Measurements from ENCODE around the gene DIP2C. TPM values are rescaled to one million over a fixed set of nuclear protein-coding genes. Genes with fewer than 3 reads are reported as not detected.
"Not testable (repeated sequence)": the region's sequence is repeated elsewhere in the genome, so short reads cannot be mapped to it uniquely, and the experiment has no call there.

DIP2C gene
- total RNA-seq, 1 experiment from 2014 or later: 5.0 TPM

GRCh38 chr10:716821-717220 lies 27.4 kb upstream of the DIP2C start:
- H3K36me3 ChIP-seq: no peaks in the 10 kb centered on the region
- no peak for DNase-seq
- H3K4me3 ChIP-seq: no peak overlapping the region
- H3K27me3 ChIP-seq: no peaks in the 10 kb centered on the region
- 0 out of 2 replicates have a peak, but pooled peaks cover 3% of the 10 kb centered on the region for H3K9me3 ChIP-seq (replicated peaks)
- no peak overlapping the region for H3K27ac ChIP-seq
- no peaks in the 10 kb centered on the region for H3K4me1 ChIP-seq

- H3K27me3 ChIP-seq: no peaks in the 10 kb centered on the region
- H3K36me3 ChIP-seq: no peaks in the 10 kb centered on the region
- DNase-seq: no peak
- no peak overlapping the region for H3K27ac ChIP-seq
- H3K4me1 ChIP-seq: no peaks in the 10 kb centered on the region
- no peak overlapping the region for H3K4me3 ChIP-seq
- 0 out of 2 replicates have a peak, but pooled peaks cover 3% of the 10 kb centered on the region for H3K9me3 ChIP-seq (replicated peaks)
These were observed 24.7 kb upstream of the DIP2C start for GRCh38 chr10:714214-714613.

GRCh38 chr10:712575-712974 lies 23.1 kb upstream of the DIP2C start:
- H3K36me3 ChIP-seq: no peaks in the 10 kb centered on the region
- DNase-seq: no peak
- H3K4me3 ChIP-seq: no peak overlapping the region
- 0 out of 2 replicates have a peak, but pooled peaks cover 3% of the 10 kb centered on the region for H3K9me3 ChIP-seq (replicated peaks)
- no peak overlapping the region for H3K27ac ChIP-seq
- H3K4me1 ChIP-seq: no peaks in the 10 kb centered on the region
- H3K27me3 ChIP-seq: no peaks in the 10 kb centered on the region

GRCh38 chr10:712089-712488 lies 22.6 kb upstream of the DIP2C start:
- Histone ChIP-seq H3K4me1 (no peaks in the 10 kb centered on the region), H3K36me3 (no peaks in the 10 kb centered on the region), H3K27me3 (no peaks in the 10 kb centered on the region), H3K4me3 (no peak overlapping the region), H3K27ac (no peak overlapping the region), H3K9me3 (replicated peaks) (0 out of 2 replicates have a peak, but pooled peaks cover 3% of the 10 kb centered on the region)
- no peak for DNase-seq

- Histone ChIP-seq H3K4me1 (no peaks in the 10 kb centered on the region), H3K4me3 (no peak overlapping the region), H3K27ac (no peak overlapping the region), H3K36me3 (no peaks in the 10 kb centered on the region), H3K9me3 (replicated peaks) (no peaks in the 10 kb centered on the region), H3K27me3 (no peaks in the 10 kb centered on the region)
- DNase-seq: no peak
These were observed 18.4 kb upstream of the DIP2C start for GRCh38 chr10:707861-708260.

- Histone ChIP-seq H3K4me1 (no peaks in the 10 kb centered on the region), H3K4me3 (no peak overlapping the region), H3K9me3 (replicated peaks) (no peaks in the 10 kb centered on the region), H3K36me3 (no peaks in the 10 kb centered on the region), H3K27ac (no peak overlapping the region), H3K27me3 (no peaks in the 10 kb centered on the region)
- DNase-seq: no peak
These were observed 18.0 kb upstream of the DIP2C start for GRCh38 chr10:707456-707855.

- DNase-seq: no peak
- Histone ChIP-seq H3K4me1 (no peaks in the 10 kb centered on the region), H3K36me3 (no peaks in the 10 kb centered on the region), H3K4me3 (no peak overlapping the region), H3K27me3 (no peaks in the 10 kb centered on the region), H3K9me3 (replicated peaks) (no peaks in the 10 kb centered on the region), H3K27ac (no peak overlapping the region)
These were observed 13.7 kb upstream of the DIP2C start for GRCh38 chr10:703118-703517.

- H3K27ac ChIP-seq: not testable (repeated sequence)
These were observed 10.7 kb upstream of the DIP2C start for GRCh38 chr10:700183-700582.

GRCh38 chr10:697097-697875 lies 7.8 kb upstream of the DIP2C start:
- Histone ChIP-seq H3K27ac (no peak overlapping the region), H3K4me3 (no peak overlapping the region), H3K27me3 (no peaks in the 10 kb centered on the region), H3K36me3 (no peaks in the 10 kb centered on the region), H3K9me3 (replicated peaks) (no peaks in the 10 kb centered on the region), H3K4me1 (peaks cover 5% of the 10 kb centered on the region; the same call in 1 of the 2 replicates)
- DNase-seq: peak; percentile 15

More at GRCh38 chr10:700183-700582, 10.7 kb upstream of the DIP2C start:
- not testable (repeated sequence) for H3K4me1 ChIP-seq; H3K4me3 ChIP-seq; H3K27me3 ChIP-seq; H3K36me3 ChIP-seq; DNase-seq; H3K9me3 ChIP-seq (replicated peaks)

GRCh38 chr10:695396-695795 lies 5.9 kb upstream of the DIP2C start:
- Histone ChIP-seq H3K9me3 (replicated peaks) (no peaks in the 10 kb centered on the region), H3K36me3 (no peaks in the 10 kb centered on the region), H3K4me3 (no peak overlapping the region), H3K27me3 (no peaks in the 10 kb centered on the region), H3K27ac (no peak overlapping the region), H3K4me1 (peaks cover 5% of the 10 kb centered on the region; the same call in 1 of the 2 replicates)
- DNase-seq: no peak

GRCh38 chr10:693506-693905 lies 4.0 kb upstream of the DIP2C start:
- no peak overlapping the region for H3K27ac ChIP-seq
- DNase-seq: no peak
- H3K4me1 ChIP-seq: peaks cover 5% of the 10 kb centered on the region; the same call in 1 of the 2 replicates

GRCh38 chr10:692682-693351 lies 3.3 kb upstream of the DIP2C start:
- H3K4me1 ChIP-seq: peaks cover 5% of the 10 kb centered on the region; the same call in 1 of the 2 replicates
- no peaks in the 10 kb centered on the region for H3K9me3 ChIP-seq (replicated peaks)
- H3K27ac ChIP-seq: no peak overlapping the region
- no peaks in the 10 kb centered on the region for H3K36me3 ChIP-seq
- peak; percentile 11 to 22 for DNase-seq
- H3K4me3 ChIP-seq: no peak overlapping the region
- H3K27me3 ChIP-seq: no peaks in the 10 kb centered on the region

More at GRCh38 chr10:693506-693905, 4.0 kb upstream of the DIP2C start:
- Histone ChIP-seq H3K36me3 (no peaks in the 10 kb centered on the region), H3K4me3 (no peak overlapping the region), H3K9me3 (replicated peaks) (no peaks in the 10 kb centered on the region), H3K27me3 (no peaks in the 10 kb centered on the region)

- Histone ChIP-seq H3K27me3 (no peaks in the 10 kb centered on the region), H3K4me3 (no peak overlapping the region), H3K9me3 (replicated peaks) (no peaks in the 10 kb centered on the region), H3K27ac (no peak overlapping the region), H3K36me3 (no peaks in the 10 kb centered on the region), H3K4me1 (peaks cover 5% of the 10 kb centered on the region; the same call in 1 of the 2 replicates)
- no peak for DNase-seq
These were observed 1.7 kb upstream of the DIP2C start for GRCh38 chr10:691216-691615.

- H3K4me1 ChIP-seq: peaks cover 5% of the 10 kb centered on the region; the same call in 1 of the 2 replicates
- no peaks in the 10 kb centered on the region for H3K36me3 ChIP-seq
- peak overlapping the region; percentile 67 for H3K4me3 ChIP-seq
- DNase-seq: peak; percentile 12 to 27
- no peaks in the 10 kb centered on the region for H3K27me3 ChIP-seq
- H3K27ac ChIP-seq: no peak overlapping the region
- H3K9me3 ChIP-seq (replicated peaks): no peaks in the 10 kb centered on the region
These were observed 1.1 kb upstream of the DIP2C start for GRCh38 chr10:690372-691161.

- Histone ChIP-seq H3K4me3 (peak overlapping the region; percentile 85), H3K27me3 (no peaks in the 10 kb centered on the region), H3K4me1 (peaks cover 5% of the 10 kb centered on the region; the same call in 1 of the 2 replicates), H3K27ac (peak overlapping the region; percentile 18; the same call in 1 of the 2 replicates), H3K36me3 (no peaks in the 10 kb centered on the region), H3K9me3 (replicated peaks) (no peaks in the 10 kb centered on the region)
- no peak for DNase-seq
These were observed 382 bp downstream of the DIP2C start for GRCh38 chr10:689121-689451.

Measured in SJCRH30 (cell line).